DND-41 (cell line): ENCODE measurements around the gene DCAF11.

ENCODE experiments used
- ATAC-seq: fragments of 200-7000 bp; cut with Tn5 transposase; 3 replicates; pipeline ENCODE4 v1.9.1; 2021; ENCODE audit warnings: low read depth; ENCODE audit not compliant: insufficient read depth
- DNase-seq: peaks from one replicate; pipeline ENCODE4 v3.0.0-alpha.2; 2020
- H2AFZ ChIP-seq: 2 replicates; pipeline ENCODE4 v1.6.0; 2012; ENCODE audit warnings: low read depth, low read length
- H3K27ac ChIP-seq: 2 replicates; pipeline ENCODE4 v1.5.1; 2012; ENCODE audit warnings: low read length, inconsistent platforms
- H3K27me3 ChIP-seq: fragments of 200-600 bp; sonication (generic); 2 replicates; pipeline ENCODE4 v1.6.0; 2012; ENCODE audit warnings: low read length, mild to moderate bottlenecking, inconsistent platforms; ENCODE audit not compliant: insufficient read depth, poor library complexity
- H3K36me3 ChIP-seq: 2 replicates; pipeline ENCODE4 v1.5.1; 2012; ENCODE audit warnings: low read length, inconsistent platforms; ENCODE audit not compliant: insufficient read depth
- H3K4me1 ChIP-seq: 2 replicates; pipeline ENCODE4 v1.5.1; 2012; ENCODE audit warnings: mild to moderate bottlenecking, low read length; ENCODE audit not compliant: insufficient read depth
- H3K4me2 ChIP-seq: 2 replicates; pipeline ENCODE4 v1.6.0; 2012; ENCODE audit warnings: mild to moderate bottlenecking, moderate library complexity, low read length, inconsistent platforms; ENCODE audit not compliant: insufficient read depth
- H3K4me3 ChIP-seq, 2 experiments: fragments of 200-600 bp in 1 of 2; shearing (Covaris generic) in 1 of 2; 2 replicates each; pipeline ENCODE4 v1.5.1; 2012 to 2016; ENCODE audit warnings: inconsistent platforms in 2 of 2, low read length in 2 of 2, mild to moderate bottlenecking in 2 of 2, low read depth in 1 of 2, moderate library complexity in 1 of 2
- H3K79me2 ChIP-seq: 2 replicates; pipeline ENCODE4 v1.6.0; 2012; ENCODE audit warnings: low read length, inconsistent platforms; ENCODE audit not compliant: insufficient read depth
- H3K9ac ChIP-seq: 2 replicates; pipeline ENCODE4 v1.6.0; 2012; ENCODE audit warnings: low read depth, mild to moderate bottlenecking, inconsistent platforms, low read length, moderate library complexity
- H3K9me3 ChIP-seq: 2 replicates; pipeline ENCODE4 v1.5.1; 2012; ENCODE audit warnings: low read length, moderate library complexity, mild to moderate bottlenecking, inconsistent platforms; ENCODE audit not compliant: insufficient read depth, severe bottlenecking
- H4K20me1 ChIP-seq: 2 replicates; pipeline ENCODE4 v1.6.0; 2012; ENCODE audit warnings: low read length; ENCODE audit not compliant: insufficient read depth
- EZH2 ChIP-seq: IDR thresholded peaks from 3 replicates; pipeline ENCODE4 v1.6.1; 2012; ENCODE audit warnings: borderline replicate concordance, low read depth, mild to moderate bottlenecking, moderate library complexity, low read length, inconsistent platforms; ENCODE audit not compliant: severe bottlenecking
- TF ChIP-seq, protein P1 (sequence below): IDR thresholded peaks from 2 replicates; pipeline ENCODE4 v1.5.1; 2012; ENCODE audit warnings: borderline replicate concordance, low read length, moderate library complexity, mild to moderate bottlenecking; ENCODE audit not compliant: poor library complexity, severe bottlenecking; ENCODE audit errors: extremely low read depth

Gene DCAF11

GRCh38 chr14:24082411-24083080, 32.0 kb upstream of the DCAF11 start:
- TF ChIP-seq, protein P1, sequence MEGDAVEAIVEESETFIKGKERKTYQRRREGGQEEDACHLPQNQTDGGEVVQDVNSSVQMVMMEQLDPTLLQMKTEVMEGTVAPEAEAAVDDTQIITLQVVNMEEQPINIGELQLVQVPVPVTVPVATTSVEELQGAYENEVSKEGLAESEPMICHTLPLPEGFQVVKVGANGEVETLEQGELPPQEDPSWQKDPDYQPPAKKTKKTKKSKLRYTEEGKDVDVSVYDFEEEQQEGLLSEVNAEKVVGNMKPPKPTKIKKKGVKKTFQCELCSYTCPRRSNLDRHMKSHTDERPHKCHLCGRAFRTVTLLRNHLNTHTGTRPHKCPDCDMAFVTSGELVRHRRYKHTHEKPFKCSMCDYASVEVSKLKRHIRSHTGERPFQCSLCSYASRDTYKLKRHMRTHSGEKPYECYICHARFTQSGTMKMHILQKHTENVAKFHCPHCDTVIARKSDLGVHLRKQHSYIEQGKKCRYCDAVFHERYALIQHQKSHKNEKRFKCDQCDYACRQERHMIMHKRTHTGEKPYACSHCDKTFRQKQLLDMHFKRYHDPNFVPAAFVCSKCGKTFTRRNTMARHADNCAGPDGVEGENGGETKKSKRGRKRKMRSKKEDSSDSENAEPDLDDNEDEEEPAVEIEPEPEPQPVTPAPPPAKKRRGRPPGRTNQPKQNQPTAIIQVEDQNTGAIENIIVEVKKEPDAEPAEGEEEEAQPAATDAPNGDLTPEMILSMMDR, result no peak
- TF ChIP-seq EZH2, result no peak
- peaks cover 15% of the 10 kb centered on the region for H3K4me1 ChIP-seq

DNA sequence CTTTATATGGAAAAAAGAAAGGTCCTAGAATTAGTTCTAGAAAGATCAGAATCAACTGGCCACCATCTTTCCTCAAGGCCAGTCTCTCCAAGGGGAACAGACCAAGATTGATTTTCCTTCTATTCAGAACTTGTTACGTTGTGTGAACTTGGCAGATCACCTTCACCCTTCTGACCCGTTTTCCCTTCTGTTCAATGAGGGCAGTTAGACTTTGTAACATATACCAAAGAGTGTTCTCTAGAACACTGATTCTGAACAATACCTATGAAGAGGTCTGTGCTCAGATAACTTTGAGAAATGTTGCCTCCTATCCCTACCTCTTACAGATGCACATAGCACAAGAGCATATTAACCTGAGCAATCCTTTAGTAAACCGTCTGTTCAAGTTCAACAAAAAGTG, 31.1 kb upstream of the DCAF11 start:
- Histone ChIP-seq H3K4me1 (peaks cover 15% of the 10 kb centered on the region), H3K9ac (no peak overlapping the region), H2AFZ (no peak overlapping the region), H3K4me2 (no peak overlapping the region), H3K79me2 (no peaks in the 10 kb centered on the region), H3K9me3 (no peaks in the 10 kb centered on the region), H3K4me3 (no peak overlapping the region), H3K36me3 (no peaks in the 10 kb centered on the region), H3K27me3 (peaks cover 31% of the 10 kb centered on the region), H3K27ac (no peak overlapping the region), H4K20me1 (peaks cover 14% of the 10 kb centered on the region)
- TF ChIP-seq EZH2, result no peak
- TF ChIP-seq, protein P1, result no peak
- DNase-seq, result no peak
- ATAC-seq, result no peak

More at GRCh38 chr14:24082411-24083080, 32.0 kb upstream of the DCAF11 start:
- ATAC-seq (no peak), DNase-seq (no peak)
- H3K27me3 ChIP-seq, result peaks cover 31% of the 10 kb centered on the region
- no peak overlapping the region for H3K4me3 ChIP-seq
- H2AFZ ChIP-seq, result no peak overlapping the region
- H3K27ac ChIP-seq, result no peak overlapping the region
- H4K20me1 ChIP-seq, result peaks cover 14% of the 10 kb centered on the region
- no peaks in the 10 kb centered on the region for H3K79me2 ChIP-seq
- no peak overlapping the region for H3K9ac ChIP-seq
- H3K9me3 ChIP-seq, result no peaks in the 10 kb centered on the region
- H3K36me3 ChIP-seq, result no peaks in the 10 kb centered on the region
- no peak overlapping the region for H3K4me2 ChIP-seq

- DNase-seq, result no peak
- Histone ChIP-seq H3K4me2 (no peak overlapping the region), H3K36me3 (no peaks in the 10 kb centered on the region), H3K27me3 (peaks cover 31% of the 10 kb centered on the region), H4K20me1 (peaks cover 14% of the 10 kb centered on the region), H3K4me1 (peaks cover 15% of the 10 kb centered on the region), H3K79me2 (no peaks in the 10 kb centered on the region), H2AFZ (no peak overlapping the region), H3K9ac (no peak overlapping the region), H3K4me3 (no peak overlapping the region), H3K27ac (no peak overlapping the region), H3K9me3 (no peaks in the 10 kb centered on the region)
- ATAC-seq, result no peak
- no peak for TF ChIP-seq EZH2
- TF ChIP-seq, protein P1, result no peak
Observed at GRCh38 chr14:24084440-24084839, 30.1 kb upstream of the DCAF11 start.

DNA sequence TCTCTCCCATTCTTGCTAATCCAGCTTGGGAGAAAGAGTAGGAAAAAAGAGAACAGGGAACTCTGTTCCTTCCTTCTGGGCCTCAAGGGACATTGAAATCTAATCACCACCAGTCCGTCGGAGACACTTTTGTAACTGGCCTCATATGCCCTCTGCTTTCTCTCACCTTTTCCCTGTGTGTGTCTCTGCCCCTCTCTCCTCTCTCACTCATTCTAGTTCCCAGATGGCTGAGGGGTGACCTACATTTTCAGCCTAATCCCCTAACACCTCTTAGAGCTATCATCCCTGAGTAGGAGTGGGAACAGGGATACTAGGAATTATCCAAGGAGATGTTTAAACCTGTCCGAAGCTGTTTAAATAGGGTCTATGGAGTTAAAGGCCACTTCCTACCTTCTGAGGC, 29.4 kb upstream of the DCAF11 start:
- Histone ChIP-seq H3K9me3 (no peaks in the 10 kb centered on the region), H3K79me2 (no peaks in the 10 kb centered on the region), H3K27ac (no peak overlapping the region), H3K4me1 (peaks cover 15% of the 10 kb centered on the region), H3K27me3 (peaks cover 28% of the 10 kb centered on the region), H4K20me1 (peaks cover 11% of the 10 kb centered on the region; the same call in 1 of the 2 replicates), H3K4me2 (no peak overlapping the region), H3K4me3 (no peak overlapping the region), H3K36me3 (no peaks in the 10 kb centered on the region), H2AFZ (no peak overlapping the region), H3K9ac (no peak overlapping the region)
- ATAC-seq, result no peak
- no peak for DNase-seq
- no peak for TF ChIP-seq EZH2
- TF ChIP-seq, protein P1, result no peak
